ENCODE measurements around the gene SIN3A. TPM values are rescaled to one million over a fixed set of nuclear protein-coding genes. Genes with fewer than 3 reads are reported as not detected.

Gene SIN3A
- total RNA-seq, 1 donor from 2014 or later, result 54.0 TPM

DNA sequence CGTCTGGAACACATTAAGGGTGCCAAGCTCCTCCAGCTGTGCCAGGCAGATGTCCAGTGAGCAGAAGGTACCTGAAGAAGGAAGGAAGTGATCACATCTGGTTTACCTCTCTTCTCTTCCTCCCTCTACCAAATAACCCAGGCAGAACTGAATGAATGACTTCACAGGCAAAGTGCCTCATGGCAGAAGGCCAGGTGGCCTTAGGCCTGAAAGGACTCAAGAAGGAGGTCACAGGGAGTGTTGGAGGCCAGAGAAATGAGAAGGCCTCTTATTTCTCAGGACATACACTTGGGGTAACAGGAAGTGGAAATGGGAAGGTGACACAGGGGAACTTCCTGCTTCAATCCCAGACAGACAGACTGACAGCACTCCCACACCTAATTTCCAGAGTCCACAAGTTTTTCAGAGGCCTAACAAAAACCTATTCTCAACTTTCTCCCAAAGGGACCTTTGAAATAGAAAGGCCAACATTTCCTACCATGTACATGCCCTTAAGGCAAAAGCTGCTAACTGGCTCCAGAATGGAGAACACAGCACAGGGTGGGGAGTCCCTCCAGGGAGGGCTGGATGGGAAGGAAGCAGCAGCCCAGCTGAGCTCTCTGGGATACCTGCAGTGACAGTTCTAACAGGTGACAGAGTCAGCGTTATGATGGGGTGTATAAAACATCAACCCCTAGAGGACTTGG, 17.6 kb upstream of the SIN3A start:
- Mint-ChIP-seq H3K4me3 (ENCODE audit: unreplicated experiment) (no peak overlapping the region), H3K27me3 (ENCODE audit: low read depth, unreplicated experiment) (no peaks in the 10 kb centered on the region), H3K9me3 (ENCODE audit: unreplicated experiment) (no peaks in the 10 kb centered on the region), H3K27ac (ENCODE audit: unreplicated experiment) (no peak overlapping the region), H3K4me1 (ENCODE audit: low read depth, unreplicated experiment) (no peaks in the 10 kb centered on the region), H3K36me3 (ENCODE audit: low read depth, unreplicated experiment) (peaks cover 43% of the 10 kb centered on the region)
- H3K27ac ChIP-seq (ENCODE audit: low read depth, low read length), result no peak overlapping the region
- DNase-seq (ENCODE audit: low read depth) (no peak), FAIRE-seq (no peak)
- H2AFZ ChIP-seq (ENCODE audit: low read depth, low read length), result no peak overlapping the region
- H3K36me3 ChIP-seq (ENCODE audit: insufficient read depth, low read length), result peaks cover 49% of the 10 kb centered on the region
- no peak overlapping the region for H3K4me2 ChIP-seq (ENCODE audit: low read length)
- H3K27me3 ChIP-seq (ENCODE audit: insufficient read depth, low read length), result no peaks in the 10 kb centered on the region
- no peaks in the 10 kb centered on the region for H3K4me1 ChIP-seq (ENCODE audit: insufficient read depth, low read length)
- H3K9ac ChIP-seq (ENCODE audit: low read length), result no peak overlapping the region
- H4K20me1 ChIP-seq (ENCODE audit: insufficient read depth, low read length), result peaks cover 2% of the 10 kb centered on the region
- H3K4me3 ChIP-seq (ENCODE audit: insufficient read depth, low read depth, low read length), result no peak overlapping the region
- no peaks in the 10 kb centered on the region for H3K79me2 ChIP-seq (ENCODE audit: insufficient read depth, low read length)
- TF ChIP-seq, protein P1, sequence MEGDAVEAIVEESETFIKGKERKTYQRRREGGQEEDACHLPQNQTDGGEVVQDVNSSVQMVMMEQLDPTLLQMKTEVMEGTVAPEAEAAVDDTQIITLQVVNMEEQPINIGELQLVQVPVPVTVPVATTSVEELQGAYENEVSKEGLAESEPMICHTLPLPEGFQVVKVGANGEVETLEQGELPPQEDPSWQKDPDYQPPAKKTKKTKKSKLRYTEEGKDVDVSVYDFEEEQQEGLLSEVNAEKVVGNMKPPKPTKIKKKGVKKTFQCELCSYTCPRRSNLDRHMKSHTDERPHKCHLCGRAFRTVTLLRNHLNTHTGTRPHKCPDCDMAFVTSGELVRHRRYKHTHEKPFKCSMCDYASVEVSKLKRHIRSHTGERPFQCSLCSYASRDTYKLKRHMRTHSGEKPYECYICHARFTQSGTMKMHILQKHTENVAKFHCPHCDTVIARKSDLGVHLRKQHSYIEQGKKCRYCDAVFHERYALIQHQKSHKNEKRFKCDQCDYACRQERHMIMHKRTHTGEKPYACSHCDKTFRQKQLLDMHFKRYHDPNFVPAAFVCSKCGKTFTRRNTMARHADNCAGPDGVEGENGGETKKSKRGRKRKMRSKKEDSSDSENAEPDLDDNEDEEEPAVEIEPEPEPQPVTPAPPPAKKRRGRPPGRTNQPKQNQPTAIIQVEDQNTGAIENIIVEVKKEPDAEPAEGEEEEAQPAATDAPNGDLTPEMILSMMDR (IDR thresholded peaks at IDR 0.05; ENCODE audit: insufficient read depth, low read depth, low read length), result no peak
- no peaks in the 10 kb centered on the region for H3K9me3 ChIP-seq (ENCODE audit: insufficient read depth, low read depth, low read length)

DNA sequence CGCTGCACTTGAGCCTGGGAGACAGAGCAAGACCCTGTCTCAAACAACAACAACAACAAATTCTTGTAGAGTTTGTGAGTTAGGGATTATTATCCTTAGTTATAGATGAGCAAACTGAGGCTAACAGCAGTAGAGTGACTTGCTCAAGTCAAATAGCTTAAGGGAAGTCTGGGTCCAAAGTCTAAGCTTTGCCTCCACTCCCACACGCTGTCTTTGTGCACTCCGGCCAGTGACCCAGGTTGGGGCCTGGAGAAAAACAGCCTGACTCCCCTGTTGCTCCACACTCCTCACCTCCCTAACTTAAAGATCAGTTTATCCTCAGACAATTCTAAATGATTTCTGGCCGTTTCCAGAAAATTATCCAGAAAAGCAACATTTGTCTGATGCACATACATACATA, 9.2 kb upstream of the SIN3A start:
- no peak for TF ChIP-seq EZH2 (IDR thresholded peaks at IDR 0.05; ENCODE audit: insufficient read depth, low read length)
- TF ChIP-seq, protein P1 (IDR thresholded peaks at IDR 0.05; ENCODE audit: insufficient read depth, low read depth, low read length), result no peak
- no peak overlapping the region for H3K4me3 Mint-ChIP-seq (ENCODE audit: unreplicated experiment)
- Histone ChIP-seq H3K36me3 (ENCODE audit: insufficient read depth, low read length) (peaks cover 5% of the 10 kb centered on the region), H3K9me3 (ENCODE audit: insufficient read depth, low read depth, low read length) (no peaks in the 10 kb centered on the region), H2AFZ (ENCODE audit: low read depth, low read length) (no peak overlapping the region), H3K27me3 (ENCODE audit: insufficient read depth, low read length) (no peaks in the 10 kb centered on the region), H3K27ac (ENCODE audit: low read depth, low read length) (no peak overlapping the region), H3K4me2 (ENCODE audit: low read length) (no peak overlapping the region), H3K79me2 (ENCODE audit: insufficient read depth, low read length) (no peaks in the 10 kb centered on the region), H4K20me1 (ENCODE audit: insufficient read depth, low read length) (no peaks in the 10 kb centered on the region), H3K4me3 (ENCODE audit: insufficient read depth, low read depth, low read length) (no peak overlapping the region), H3K4me1 (ENCODE audit: insufficient read depth, low read length) (peaks cover 17% of the 10 kb centered on the region), H3K9ac (ENCODE audit: low read length) (no peak overlapping the region)
- H3K36me3 Mint-ChIP-seq (ENCODE audit: low read depth, unreplicated experiment), result peaks cover 8% of the 10 kb centered on the region
- FAIRE-seq (no peak), DNase-seq (ENCODE audit: low read depth) (no peak)
- no peak overlapping the region for H3K27ac Mint-ChIP-seq (ENCODE audit: unreplicated experiment)
- no peaks in the 10 kb centered on the region for H3K27me3 Mint-ChIP-seq (ENCODE audit: low read depth, unreplicated experiment)
- H3K4me1 Mint-ChIP-seq (ENCODE audit: low read depth, unreplicated experiment), result peaks cover 8% of the 10 kb centered on the region
- H3K9me3 Mint-ChIP-seq (ENCODE audit: unreplicated experiment), result no peaks in the 10 kb centered on the region

DNA sequence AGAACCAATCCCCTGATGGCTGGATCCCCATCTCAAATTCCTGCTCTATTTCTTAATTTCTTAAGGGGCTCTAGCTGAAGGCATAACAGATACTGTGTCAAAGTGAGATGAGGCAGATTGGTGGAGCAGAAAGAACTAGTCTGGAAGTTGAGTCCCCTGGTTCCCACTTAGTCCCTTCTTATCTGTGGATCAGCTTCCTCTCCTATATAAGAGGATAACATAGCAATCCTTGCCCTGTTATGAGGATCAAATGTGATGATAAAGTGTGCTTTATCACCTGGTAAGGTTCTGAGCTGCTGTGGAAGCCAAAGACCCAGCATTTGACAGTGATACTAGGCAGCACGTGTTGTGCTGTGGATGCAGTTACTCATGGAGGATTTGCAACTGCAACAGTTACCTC, 8.1 kb upstream of the SIN3A start:
- no peak overlapping the region for H3K4me3 Mint-ChIP-seq (ENCODE audit: unreplicated experiment)

More for the DNA sequence above, 8.1 kb upstream of the SIN3A start:
- H3K79me2 ChIP-seq (ENCODE audit: insufficient read depth, low read length), result no peaks in the 10 kb centered on the region
- H3K4me3 ChIP-seq (ENCODE audit: insufficient read depth, low read depth, low read length), result no peak overlapping the region
- Mint-ChIP-seq H3K27me3 (ENCODE audit: low read depth, unreplicated experiment) (no peaks in the 10 kb centered on the region), H3K27ac (ENCODE audit: unreplicated experiment) (no peak overlapping the region), H3K9me3 (ENCODE audit: unreplicated experiment) (no peaks in the 10 kb centered on the region), H3K36me3 (ENCODE audit: low read depth, unreplicated experiment) (peaks cover 2% of the 10 kb centered on the region), H3K4me1 (ENCODE audit: low read depth, unreplicated experiment) (peaks cover 8% of the 10 kb centered on the region)
- H2AFZ ChIP-seq (ENCODE audit: low read depth, low read length), result no peak overlapping the region
- H3K9ac ChIP-seq (ENCODE audit: low read length), result no peak overlapping the region
- no peak for TF ChIP-seq EZH2 (IDR thresholded peaks at IDR 0.05; ENCODE audit: insufficient read depth, low read length)
- TF ChIP-seq, protein P1 (IDR thresholded peaks at IDR 0.05; ENCODE audit: insufficient read depth, low read depth, low read length), result no peak
- peaks cover 2% of the 10 kb centered on the region for H3K36me3 ChIP-seq (ENCODE audit: insufficient read depth, low read length)
- no peak overlapping the region for H3K27ac ChIP-seq (ENCODE audit: low read depth, low read length)
- FAIRE-seq, result no peak
- no peak overlapping the region for H3K4me2 ChIP-seq (ENCODE audit: low read length)
- H3K27me3 ChIP-seq (ENCODE audit: insufficient read depth, low read length), result no peaks in the 10 kb centered on the region
- DNase-seq (ENCODE audit: low read depth), result no peak
- no peaks in the 10 kb centered on the region for H4K20me1 ChIP-seq (ENCODE audit: insufficient read depth, low read length)
- H3K4me1 ChIP-seq (ENCODE audit: insufficient read depth, low read length), result peaks cover 17% of the 10 kb centered on the region
- no peaks in the 10 kb centered on the region for H3K9me3 ChIP-seq (ENCODE audit: insufficient read depth, low read depth, low read length)
